Tibial nerve (tissue), 4 donors: ENCODE results near the gene AMDHD2.
"Not testable (repeated sequence)": the region's sequence is repeated elsewhere in the genome, so short reads cannot be mapped to it uniquely, and the experiment has no call there.

ENCODE experiments used
- EP300 ChIP-seq, 2 donors: sonication (generic); formaldehyde crosslinking; IDR thresholded peaks; one replicate each; pipeline ENCODE4 v1.6.1; 2017; ENCODE audit warnings: antibody characterized with exemption in 2 of 2, mild to moderate bottlenecking in 1 of 2
- POLR2A ChIP-seq, 2 donors: fragments of 450-650 bp; IDR thresholded peaks; one replicate each; pipeline ENCODE4 v1.6.1; 2017; ENCODE audit warnings: antibody characterized with exemption in 2 of 2, mild to moderate bottlenecking in 2 of 2, moderate library complexity in 2 of 2
- TF ChIP-seq, protein P1 (sequence below), 5 experiments: fragments of 200-600 bp in 3 of 5; fragments of 450-650 bp in 2 of 5; sonication (generic) in 3 of 5; IDR thresholded peaks; one replicate each; pipeline ENCODE4 v1.5.1; 2016 to 2019; ENCODE audit warnings: antibody characterized with exemption in 5 of 5, mild to moderate bottlenecking in 3 of 5, moderate library complexity in 2 of 5

- not testable (repeated sequence) for TF ChIP-seq EP300, POLR2A (IDR thresholded peaks at IDR 0.05)
- TF ChIP-seq, protein P1, sequence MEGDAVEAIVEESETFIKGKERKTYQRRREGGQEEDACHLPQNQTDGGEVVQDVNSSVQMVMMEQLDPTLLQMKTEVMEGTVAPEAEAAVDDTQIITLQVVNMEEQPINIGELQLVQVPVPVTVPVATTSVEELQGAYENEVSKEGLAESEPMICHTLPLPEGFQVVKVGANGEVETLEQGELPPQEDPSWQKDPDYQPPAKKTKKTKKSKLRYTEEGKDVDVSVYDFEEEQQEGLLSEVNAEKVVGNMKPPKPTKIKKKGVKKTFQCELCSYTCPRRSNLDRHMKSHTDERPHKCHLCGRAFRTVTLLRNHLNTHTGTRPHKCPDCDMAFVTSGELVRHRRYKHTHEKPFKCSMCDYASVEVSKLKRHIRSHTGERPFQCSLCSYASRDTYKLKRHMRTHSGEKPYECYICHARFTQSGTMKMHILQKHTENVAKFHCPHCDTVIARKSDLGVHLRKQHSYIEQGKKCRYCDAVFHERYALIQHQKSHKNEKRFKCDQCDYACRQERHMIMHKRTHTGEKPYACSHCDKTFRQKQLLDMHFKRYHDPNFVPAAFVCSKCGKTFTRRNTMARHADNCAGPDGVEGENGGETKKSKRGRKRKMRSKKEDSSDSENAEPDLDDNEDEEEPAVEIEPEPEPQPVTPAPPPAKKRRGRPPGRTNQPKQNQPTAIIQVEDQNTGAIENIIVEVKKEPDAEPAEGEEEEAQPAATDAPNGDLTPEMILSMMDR (IDR thresholded peaks at IDR 0.05) = not testable (repeated sequence)
Observed at GRCh38 chr16:2567506-2567905, 47.3 kb downstream of the AMDHD2 start.
